GM23248 (cell line): ENCODE data around the gene STEAP1.

ENCODE experiments used
- EZH2 ChIP-seq: fragments of 200-600 bp; sonication (generic); IDR thresholded peaks from 2 replicates; pipeline ENCODE4 v1.6.1; 2018; ENCODE audit warnings: antibody characterized with exemption, mild to moderate bottlenecking; ENCODE audit not compliant: insufficient read depth, poor library complexity, severe bottlenecking
- EZH2phosphoT487 ChIP-seq: fragments of 200-600 bp; sonication (generic); IDR thresholded peaks from 2 replicates; pipeline ENCODE4 v1.6.1; 2018; ENCODE audit warnings: antibody characterized with exemption, moderate library complexity, mild to moderate bottlenecking, low read depth; ENCODE audit not compliant: insufficient read depth

DNA sequence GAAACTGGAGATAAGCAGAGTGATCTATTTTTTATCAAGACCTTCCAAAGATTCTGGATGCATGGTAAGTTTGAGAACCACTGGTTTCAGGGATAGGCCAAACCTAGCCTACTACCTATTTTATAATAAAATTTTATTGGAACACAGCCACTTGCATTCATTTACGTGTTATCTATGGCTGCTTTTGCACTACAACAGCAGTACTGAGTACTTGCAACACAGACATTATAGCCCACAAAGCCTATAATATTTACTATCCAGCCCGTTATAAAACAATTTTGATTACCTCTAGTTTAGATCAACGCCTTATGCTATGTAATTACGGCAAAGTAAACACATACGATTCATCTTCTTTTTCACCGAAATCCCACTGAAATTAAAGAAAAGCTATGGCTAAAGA is 18.4 kb downstream of the STEAP1 start:
- TF ChIP-seq EZH2 (no peak), EZH2phosphoT487 (no peak)
